Erythroblast (primary cell): ENCODE measurements around the gene ACMSD.

Experiments
- DNase-seq, 2 experiments: peaks; one replicate each; lab custom pipeline; 2025; lab: John Stamatoyannopoulos, UW
- GATA1 ChIP-seq: IDR thresholded peaks from 2 replicates; pipeline ENCODE4 v1.6.1; 2011; ENCODE audit warnings: low read depth, mild to moderate bottlenecking, control low read depth, low read length, moderate library complexity
- POLR2A ChIP-seq: IDR thresholded peaks from 2 replicates; pipeline ENCODE4 v1.6.1; 2011; ENCODE audit warnings: mild to moderate bottlenecking, low read length

ACMSD gene

DNA sequence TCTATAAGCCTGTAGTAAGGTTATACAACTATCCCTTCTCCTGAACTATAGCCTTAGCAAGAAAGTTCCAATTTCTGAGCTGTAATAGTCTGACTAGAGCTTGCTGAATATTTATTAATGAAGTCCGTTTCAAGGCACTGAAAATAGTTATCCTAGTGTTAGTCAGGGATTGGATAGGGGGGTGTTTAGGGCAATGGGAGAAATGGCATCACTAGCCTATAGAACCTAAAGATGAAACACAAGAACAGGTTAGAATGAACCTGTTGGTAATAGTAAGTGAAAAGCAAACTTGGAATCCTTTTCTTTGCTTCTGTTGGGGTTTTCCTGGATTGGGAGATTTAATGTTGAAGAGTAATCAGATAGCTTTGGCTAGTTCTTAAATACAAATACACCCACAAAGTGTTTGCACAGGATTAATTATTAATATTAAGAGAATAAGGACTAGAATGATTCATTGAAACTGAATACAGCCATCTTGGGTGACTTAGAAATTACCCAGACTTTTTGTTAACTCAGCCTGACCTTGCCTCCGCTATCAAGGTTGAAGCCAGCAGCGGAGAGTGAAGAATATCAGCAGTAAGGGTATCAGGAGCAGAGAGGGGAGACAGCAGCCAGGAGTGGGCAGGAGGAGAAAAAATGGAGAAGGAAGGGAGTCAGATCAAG lies 94.6 kb downstream of the ACMSD start:
- no peak for TF ChIP-seq POLR2A
- no peak for TF ChIP-seq GATA1
- no peak for DNase-seq

DNA sequence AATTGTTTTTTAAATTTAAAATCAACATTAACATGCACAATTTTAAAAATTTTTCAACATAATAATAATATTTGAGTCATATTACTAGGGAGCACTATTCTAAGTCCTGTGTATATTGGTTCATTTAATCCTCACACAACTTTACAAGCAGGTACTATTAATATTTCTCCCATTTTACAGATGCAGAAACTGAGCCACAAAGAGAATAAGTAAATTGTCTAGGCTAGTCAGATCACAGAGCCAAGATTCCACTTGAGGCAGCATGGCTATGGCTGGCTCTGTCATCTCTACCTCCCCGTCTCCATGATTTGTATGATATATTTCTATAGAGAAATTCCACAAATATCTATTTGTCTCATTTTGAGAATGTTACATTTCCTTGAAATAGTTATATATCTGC lies 95.3 kb downstream of the ACMSD start:
- no peak for DNase-seq
- no peak for TF ChIP-seq POLR2A
- no peak for TF ChIP-seq GATA1

DNA sequence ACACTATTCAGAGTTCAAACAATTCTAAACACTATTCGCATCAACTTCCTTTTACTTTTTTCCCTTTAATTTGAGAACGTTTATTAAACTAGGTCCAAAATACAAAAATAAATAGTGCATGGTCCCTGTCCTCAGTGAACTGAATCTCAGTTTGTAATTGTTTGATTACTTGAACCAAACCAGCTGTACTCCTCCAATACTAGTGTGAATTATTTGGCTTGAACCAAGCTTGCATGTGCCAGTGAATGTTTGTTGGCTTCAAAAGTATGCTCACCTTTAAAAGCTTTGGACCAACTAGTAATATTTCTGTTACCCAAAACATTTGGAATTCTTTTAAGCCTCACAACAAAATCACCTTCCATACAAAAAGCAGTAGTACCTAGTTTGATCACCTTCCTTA lies 95.7 kb downstream of the ACMSD start:
- TF ChIP-seq GATA1 (no peak), POLR2A (no peak)
- DNase-seq: no peak

- TF ChIP-seq GATA1: no peak
- TF ChIP-seq POLR2A: no peak
These were observed 96.2 kb downstream of the ACMSD start for GRCh38 chr2:134934641-134935040.

DNA sequence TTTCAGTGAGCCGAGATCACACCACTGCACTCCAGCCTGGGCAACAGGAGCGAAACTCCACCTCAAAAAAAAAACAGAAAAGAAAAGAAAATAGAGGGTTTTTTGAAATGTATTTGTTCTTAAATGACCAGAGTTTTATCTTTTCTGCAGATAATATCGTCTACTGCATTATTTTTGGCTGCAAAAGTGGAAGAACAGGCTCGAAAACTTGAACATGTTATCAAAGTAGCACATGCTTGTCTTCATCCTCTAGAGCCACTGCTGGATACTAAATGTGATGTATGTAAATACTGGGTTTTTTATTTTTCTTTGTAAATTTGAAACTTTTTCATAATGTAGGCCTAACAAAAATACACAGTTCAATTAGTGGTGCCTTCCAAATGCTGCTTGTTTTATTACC lies 98.3 kb downstream of the ACMSD start:
- no peak for DNase-seq
- TF ChIP-seq GATA1 (no peak), POLR2A (no peak)

More at GRCh38 chr2:134934641-134935040, 96.2 kb downstream of the ACMSD start:
- no peak for DNase-seq

GRCh38 chr2:134943540-134943939 lies 105.1 kb downstream of the ACMSD start:
- no peak for TF ChIP-seq GATA1
- no peak for TF ChIP-seq POLR2A
- DNase-seq: no peak

- TF ChIP-seq GATA1: no peak
- TF ChIP-seq POLR2A: no peak
- no peak for DNase-seq
These were observed 106.6 kb downstream of the ACMSD start for GRCh38 chr2:134944975-134945374.

DNA sequence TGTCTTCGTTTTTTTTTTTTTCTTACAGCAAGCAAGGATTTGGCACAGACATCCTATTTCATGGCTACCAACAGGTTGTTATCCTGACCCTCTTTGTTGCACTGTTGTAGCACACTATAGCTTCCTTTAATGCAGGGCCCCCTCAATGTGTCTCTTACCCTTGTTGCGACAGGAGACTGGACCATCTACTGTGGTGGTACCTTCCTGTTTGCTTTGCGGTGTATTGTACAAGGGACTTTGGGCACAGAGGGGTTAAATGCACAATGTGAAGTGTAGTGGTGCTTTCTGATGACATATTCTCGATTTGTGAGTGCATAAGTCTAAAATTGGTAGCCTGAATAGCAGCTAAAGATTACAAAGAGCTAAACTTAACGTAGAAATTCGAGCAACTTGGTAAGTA lies 107.7 kb downstream of the ACMSD start:
- no peak for DNase-seq
- TF ChIP-seq POLR2A (no peak), GATA1 (no peak)

- TF ChIP-seq POLR2A (no peak), GATA1 (no peak)
- no peak for DNase-seq
These were observed 111.7 kb downstream of the ACMSD start for GRCh38 chr2:134949981-134950708.

DNA sequence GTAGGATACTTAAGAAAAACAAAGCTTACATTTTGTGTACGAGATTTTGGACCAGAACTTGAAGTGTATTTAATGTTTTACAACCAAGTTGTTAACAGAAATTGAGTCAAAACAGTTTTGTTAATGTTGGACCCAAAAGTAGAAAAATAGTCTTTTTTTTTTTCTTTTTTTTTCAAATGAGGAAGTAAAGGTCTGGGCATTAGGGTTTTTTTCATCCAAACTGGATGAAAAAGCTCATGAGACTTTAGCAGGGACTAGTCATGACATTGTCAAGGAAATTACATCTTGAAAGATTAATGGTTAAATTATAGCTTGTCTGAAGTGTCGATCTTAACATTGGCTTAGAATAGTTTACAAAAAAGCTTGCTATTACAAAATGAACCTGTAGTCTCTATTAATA lies 112.5 kb downstream of the ACMSD start:
- no peak for DNase-seq
- TF ChIP-seq GATA1: no peak
- no peak for TF ChIP-seq POLR2A
